ENCODE data around the gene RPL31. TPM values are rescaled to one million over a fixed set of nuclear protein-coding genes. Genes with fewer than 3 reads are reported as not detected.

RPL31 gene
- total and polyA plus RNA-seq, 8 donors: 272 to 7,137 (median 1,362) TPM

DNA sequence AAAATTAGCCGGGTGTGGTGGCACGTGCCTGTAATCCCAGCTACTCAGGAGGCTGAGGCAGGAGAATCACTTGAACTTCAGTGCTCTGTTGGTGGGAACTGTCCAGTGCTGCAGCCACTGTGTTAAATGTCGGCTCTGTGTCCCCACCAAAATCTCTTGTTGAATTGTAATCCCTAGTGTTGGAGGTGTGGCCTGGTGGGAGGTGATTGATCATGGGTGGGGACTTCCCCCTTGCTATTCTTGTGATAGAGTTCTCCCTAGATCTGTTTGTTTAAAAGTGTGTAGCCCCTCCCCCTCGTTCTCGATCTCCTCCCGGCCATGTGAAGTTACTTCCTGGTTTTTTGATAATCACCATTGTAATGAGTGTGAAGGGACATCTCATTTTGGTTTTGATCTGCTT lies 9.8 kb upstream of the RPL31 start:
- Histone ChIP-seq H3K27me3 (no peaks in the 10 kb centered on the region), H3K9me3 (no peaks in the 10 kb centered on the region), H3K36me3 (peaks cover 10 to 79% (median 68%) of the 10 kb centered on the region in 4 donors), H3K4me1 (no peaks in the 10 kb centered on the region), H3K27ac (no peak overlapping the region), H3K4me3 (no peak overlapping the region)
- no peak for TF ChIP-seq EP300 (IDR thresholded peaks at IDR 0.05)
- TF ChIP-seq, protein P1, sequence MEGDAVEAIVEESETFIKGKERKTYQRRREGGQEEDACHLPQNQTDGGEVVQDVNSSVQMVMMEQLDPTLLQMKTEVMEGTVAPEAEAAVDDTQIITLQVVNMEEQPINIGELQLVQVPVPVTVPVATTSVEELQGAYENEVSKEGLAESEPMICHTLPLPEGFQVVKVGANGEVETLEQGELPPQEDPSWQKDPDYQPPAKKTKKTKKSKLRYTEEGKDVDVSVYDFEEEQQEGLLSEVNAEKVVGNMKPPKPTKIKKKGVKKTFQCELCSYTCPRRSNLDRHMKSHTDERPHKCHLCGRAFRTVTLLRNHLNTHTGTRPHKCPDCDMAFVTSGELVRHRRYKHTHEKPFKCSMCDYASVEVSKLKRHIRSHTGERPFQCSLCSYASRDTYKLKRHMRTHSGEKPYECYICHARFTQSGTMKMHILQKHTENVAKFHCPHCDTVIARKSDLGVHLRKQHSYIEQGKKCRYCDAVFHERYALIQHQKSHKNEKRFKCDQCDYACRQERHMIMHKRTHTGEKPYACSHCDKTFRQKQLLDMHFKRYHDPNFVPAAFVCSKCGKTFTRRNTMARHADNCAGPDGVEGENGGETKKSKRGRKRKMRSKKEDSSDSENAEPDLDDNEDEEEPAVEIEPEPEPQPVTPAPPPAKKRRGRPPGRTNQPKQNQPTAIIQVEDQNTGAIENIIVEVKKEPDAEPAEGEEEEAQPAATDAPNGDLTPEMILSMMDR (IDR thresholded peaks at IDR 0.05): no peak
- no peak for TF ChIP-seq POLR2A (IDR thresholded peaks at IDR 0.05)
- no peak for TF ChIP-seq POLR2AphosphoS5 (IDR thresholded peaks at IDR 0.05)
- no peak for DNase-seq
- intact Hi-C loops (cut with DNase I; ENCODE audit: low total_unique reads): no loop called here
- 61 to 76% (median 72%) methylated on average over 6 of the region's 6 CpGs for WGBS, 5 donors

DNA sequence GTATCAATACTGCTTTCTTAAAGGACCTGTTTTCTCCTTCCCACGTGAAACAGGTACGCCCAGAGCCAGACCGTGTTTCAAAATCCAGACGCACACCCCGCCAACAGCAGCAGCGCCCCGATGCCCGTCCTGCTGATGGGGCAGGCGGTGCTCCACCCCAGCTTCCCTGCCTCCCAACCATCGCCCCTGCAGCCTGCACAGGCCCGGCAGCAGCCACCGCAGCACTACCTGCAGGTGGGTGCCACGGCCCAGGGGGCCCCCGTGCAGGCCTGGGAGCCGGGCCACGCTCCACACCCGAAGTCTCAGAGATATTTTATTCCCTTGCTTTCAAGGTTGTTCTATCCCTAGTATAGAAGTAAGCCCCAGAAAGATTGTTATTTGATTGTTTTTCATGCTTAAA lies 8.8 kb upstream of the RPL31 start:
- Histone ChIP-seq H3K27ac (no peak overlapping the region), H3K4me3 (no peak overlapping the region), H3K9me3 (no peaks in the 10 kb centered on the region), H3K36me3 (peaks cover 10 to 70% (median 59%) of the 10 kb centered on the region in 4 donors), H3K4me1 (no peaks in the 10 kb centered on the region), H3K27me3 (no peaks in the 10 kb centered on the region)
- TF ChIP-seq EP300 (IDR thresholded peaks at IDR 0.05) (no peak), POLR2A (IDR thresholded peaks at IDR 0.05) (no peak)
- intact Hi-C loops (cut with DNase I; ENCODE audit: low total_unique reads): no loop called here
- DNase-seq: no peak
- WGBS, 5 donors: 92 to 96% (median 93%) methylated on average over 17 of the region's 17 CpGs

DNA sequence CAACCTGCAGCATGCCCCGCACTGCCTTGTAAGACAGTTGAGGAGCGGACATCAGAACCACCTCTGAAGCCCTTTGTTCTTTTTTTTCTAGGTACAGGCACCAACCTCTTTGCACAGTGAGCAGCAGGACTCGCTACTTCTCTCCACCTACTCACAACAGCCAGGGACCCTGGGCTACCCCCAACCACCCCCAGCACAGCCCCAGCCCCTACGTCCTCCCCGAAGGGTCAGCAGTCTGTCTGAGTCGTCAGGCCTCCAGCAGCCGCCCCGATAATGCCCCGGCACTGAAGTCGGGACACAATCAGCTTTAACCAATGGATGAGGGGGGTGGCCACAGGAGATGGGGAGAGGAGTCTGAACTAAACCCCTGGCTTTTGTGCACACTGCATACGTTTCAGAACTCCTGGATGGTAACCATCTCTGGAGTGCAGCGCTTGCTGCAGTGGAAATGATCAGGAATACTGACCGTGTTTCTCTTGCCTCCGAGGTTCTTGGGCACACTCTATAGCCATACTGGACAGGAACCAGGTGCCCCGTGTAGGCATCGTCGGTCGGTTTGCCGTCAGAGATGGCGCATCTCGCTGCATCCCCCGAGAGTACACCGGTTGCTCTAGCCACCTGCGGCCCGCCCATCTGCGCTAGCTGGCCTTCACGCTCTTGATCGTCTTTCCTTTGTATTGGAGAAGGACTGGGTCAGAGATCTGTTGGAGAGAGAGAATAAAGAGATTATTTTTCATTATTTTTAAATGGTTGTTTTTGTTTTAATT lies 6.6 kb upstream of the RPL31 start:
- TF ChIP-seq EP300 (IDR thresholded peaks at IDR 0.05) (no peak), POLR2AphosphoS5 (IDR thresholded peaks at IDR 0.05) (no peak), POLR2A (IDR thresholded peaks at IDR 0.05) (no peak)
- TF ChIP-seq, protein P1 (IDR thresholded peaks at IDR 0.05): no peak
- Histone ChIP-seq H3K27me3 (no peaks in the 10 kb centered on the region), H3K27ac (no peak overlapping the region), H3K4me1 (no peaks in the 10 kb centered on the region), H3K36me3 (peaks cover 10 to 52% (median 50%) of the 10 kb centered on the region in 4 donors), H3K4me3 (no peak overlapping the region), H3K9me3 (no peaks in the 10 kb centered on the region)
- 91 to 95% (median 93%) methylated on average over 28 of the region's 28 CpGs for WGBS, 5 donors
- no peak for DNase-seq
- intact Hi-C loops (cut with DNase I; ENCODE audit: low total_unique reads): no loop called here

DNA sequence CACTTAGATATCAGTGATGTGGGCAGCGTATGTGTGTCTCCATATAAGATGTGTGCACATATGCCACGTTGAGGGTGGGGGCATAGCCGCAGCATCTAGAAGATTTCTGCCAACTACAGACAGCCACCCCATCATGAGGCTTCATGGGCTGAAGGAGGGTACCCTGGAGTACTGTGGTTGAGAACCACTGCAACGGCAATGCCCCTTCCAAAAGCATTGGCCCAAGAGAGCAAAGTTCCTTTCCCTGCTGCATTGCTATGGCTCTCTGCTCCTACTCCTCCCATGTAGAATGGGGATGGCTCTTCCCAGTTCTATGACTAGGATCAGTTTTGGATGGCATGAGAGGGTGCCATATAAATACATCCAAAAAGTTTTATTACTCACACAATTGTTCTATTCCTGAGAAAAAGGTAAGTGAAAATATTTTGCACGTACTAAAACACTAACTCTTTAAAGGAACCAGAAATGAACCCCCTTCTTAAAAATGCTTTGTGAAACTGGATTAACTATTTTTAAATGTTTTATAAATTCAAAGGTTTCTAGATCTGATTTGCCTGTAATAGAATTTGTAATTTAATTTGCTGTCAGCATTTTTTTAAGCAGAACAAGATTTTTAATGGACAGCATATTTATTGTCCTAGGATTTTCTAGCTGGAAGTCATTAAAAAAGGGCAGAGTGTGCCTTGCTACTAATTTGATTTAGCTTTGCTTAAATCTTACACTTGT lies 4.4 kb upstream of the RPL31 start:
- peaks cover 4 to 43% (median 39%) of the 10 kb centered on the region in 4 donors for H3K36me3 ChIP-seq
- no peak overlapping the region for H3K27ac ChIP-seq
- WGBS, 5 donors: 90 to 97% (median 95%) methylated on average over 5 of the region's 5 CpGs
- H3K4me1 ChIP-seq: peaks cover 4 to 7% (median 5%) of the 10 kb centered on the region in 4 donors
- no peaks in the 10 kb centered on the region for H3K9me3 ChIP-seq
- DNase-seq: no peak
- intact Hi-C loops (cut with DNase I; ENCODE audit: low total_unique reads): no loop called here
- no peaks in the 10 kb centered on the region for H3K27me3 ChIP-seq
- no peak overlapping the region for H3K4me3 ChIP-seq
- TF ChIP-seq POLR2AphosphoS5 (IDR thresholded peaks at IDR 0.05): no peak

DNA sequence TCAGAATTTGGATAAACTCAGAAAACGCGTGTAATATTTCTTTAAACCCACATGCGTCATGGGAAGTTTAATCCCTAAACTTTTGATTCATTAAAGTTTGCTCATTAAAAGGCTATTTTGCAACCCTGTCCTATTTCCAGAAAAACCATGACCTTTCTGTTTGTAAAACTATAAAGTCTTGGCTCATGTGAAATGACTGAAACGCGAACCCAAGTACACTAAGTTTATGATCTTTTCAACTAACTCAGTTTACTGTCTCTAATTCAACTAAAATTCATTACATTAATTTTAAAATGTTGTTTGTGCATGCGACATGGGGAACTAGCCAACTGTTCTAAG lies 3.9 kb upstream of the RPL31 start:
- Histone ChIP-seq H3K27me3 (no peaks in the 10 kb centered on the region), H3K36me3 (peaks cover 4 to 40% (median 35%) of the 10 kb centered on the region in 4 donors), H3K4me1 (peaks cover 4 to 13% (median 9%) of the 10 kb centered on the region in 4 donors), H3K9me3 (no peaks in the 10 kb centered on the region), H3K27ac (no peak overlapping the region), H3K4me3 (no peak overlapping the region)
- TF ChIP-seq EP300 (IDR thresholded peaks at IDR 0.05): no peak
- no peak for TF ChIP-seq POLR2A (IDR thresholded peaks at IDR 0.05)
- TF ChIP-seq, protein P1 (IDR thresholded peaks at IDR 0.05): no peak
- no peak for TF ChIP-seq POLR2AphosphoS5 (IDR thresholded peaks at IDR 0.05)
- no peak for DNase-seq
- intact Hi-C loops (cut with DNase I; ENCODE audit: low total_unique reads): no loop called here
- 73 to 84% (median 74%) methylated on average over 6 of the region's 6 CpGs for WGBS, 5 donors

All from stomach (tissue), 9 donors.